OCI-LY1 (cell line): Measurements from ENCODE around the gene METTL4.

ENCODE experiments used
- CTCF ChIP-seq: fragments of 200-600 bp; sonication (generic), shearing (Covaris generic); IDR thresholded peaks from 2 replicates; pipeline ENCODE4 v1.5.1; 2017; ENCODE audit warnings: mild to moderate bottlenecking, antibody characterized with exemption, low read length, moderate library complexity, mixed read lengths
- EZH2 ChIP-seq: fragments of 200-600 bp; sonication (generic), shearing (Covaris generic); IDR thresholded peaks from 2 replicates; pipeline ENCODE4 v1.8.0; 2017; ENCODE audit warnings: borderline replicate concordance, mixed run types, mild to moderate bottlenecking, antibody characterized with exemption, low read length, moderate library complexity, mixed read lengths

GRCh38 chr18:2572171-2572569, 865 bp upstream of the METTL4 start:
- TF ChIP-seq CTCF, result no peak
- TF ChIP-seq EZH2, result no peak
